ENCODE measurements around the gene COL24A1.

The COL24A1 gene

GRCh38 chr1:86156566-86157455 is at the start of gene COL24A1:
COL24A1 (minus strand) TSS chr1:86156772; CDS start chr1:86156396, 376 bp downstream.
- no peak for DNase-seq

GRCh38 chr1:86205741-86206140 is 49.2 kb upstream of the COL24A1 start:
- DNase-seq: no peak

GRCh38 chr1:86202552-86203340 is 46.2 kb upstream of the COL24A1 start:
- DNase-seq: no peak

GRCh38 chr1:86201311-86201710 is 44.7 kb upstream of the COL24A1 start:
- no peak for DNase-seq

GRCh38 chr1:86200901-86201300 is 44.3 kb upstream of the COL24A1 start:
- no peak for DNase-seq

- no peak for DNase-seq
Measured at GRCh38 chr1:86197206-86197855, 40.8 kb upstream of the COL24A1 start.

- DNase-seq: no peak
Measured at GRCh38 chr1:86195281-86195680, 38.7 kb upstream of the COL24A1 start.

GRCh38 chr1:86194491-86195034 is 38.0 kb upstream of the COL24A1 start:
- DNase-seq: no peak

GRCh38 chr1:86192417-86192816 is 35.8 kb upstream of the COL24A1 start:
- DNase-seq: no peak

GRCh38 chr1:86191958-86192357 is 35.4 kb upstream of the COL24A1 start:
- no peak for DNase-seq

- DNase-seq: no peak
Measured at GRCh38 chr1:86190873-86191272, 34.3 kb upstream of the COL24A1 start.

- DNase-seq: no peak
Measured at GRCh38 chr1:86184426-86184825, 27.9 kb upstream of the COL24A1 start.

- no peak for DNase-seq
Measured at GRCh38 chr1:86183810-86184209, 27.2 kb upstream of the COL24A1 start.

- DNase-seq: no peak
Measured at GRCh38 chr1:86176226-86176625, 19.7 kb upstream of the COL24A1 start.

GRCh38 chr1:86175756-86176155 is 19.2 kb upstream of the COL24A1 start:
- DNase-seq: no peak

GRCh38 chr1:86169625-86170024 is 13.1 kb upstream of the COL24A1 start:
- no peak for DNase-seq

- DNase-seq: no peak
Measured at GRCh38 chr1:86159800-86160199, 3.2 kb upstream of the COL24A1 start.

GRCh38 chr1:86155807-86156565 is 586 bp downstream of the COL24A1 start:
- DNase-seq: no peak

- no peak for DNase-seq
Measured at GRCh38 chr1:86155051-86155806, 1.3 kb downstream of the COL24A1 start.

GRCh38 chr1:86154571-86155050 is 2.0 kb downstream of the COL24A1 start:
- DNase-seq: no peak

- no peak for DNase-seq
Measured at GRCh38 chr1:86153836-86154235, 2.7 kb downstream of the COL24A1 start.
